Gastroesophageal sphincter (tissue), 4 donors: ENCODE results near the gene ARL17B. TPM values are rescaled to one million over a fixed set of nuclear protein-coding genes. Genes with fewer than 3 reads are reported as not detected.
A peak's percentile ranks its signal among the peaks of the same experiment; 100 is the strongest.
"Not testable (repeated sequence)": the region's sequence is repeated elsewhere in the genome, so short reads cannot be mapped to it uniquely, and the experiment has no call there.

Experiments used
- ATAC-seq: fragments of 150-250 bp; one replicate; pipeline ENCODE4 v1.9.1; 2016; ENCODE audit warnings: mild to moderate bottlenecking, moderate library complexity
- H3K27ac ChIP-seq, 4 donors: fragments of 200-600 bp; sonication (generic) in 3 of 4; 1 replicate in 3 of 4; 2 replicates in 1 of 4; pipeline ENCODE4 v1.5.1; 2016 to 2019
- H3K27me3 ChIP-seq: fragments of 200-600 bp; sonication (generic); one replicate; pipeline ENCODE4 v1.5.1; 2019
- H3K36me3 ChIP-seq, 2 donors: fragments of 200-600 bp; sonication (generic); one replicate each; pipeline ENCODE4 v1.5.1; 2019; ENCODE audit warnings: control low read depth in 1 of 2
- H3K4me1 ChIP-seq, 3 donors: fragments of 200-600 bp; sonication (generic); 1 replicate in 2 of 3; 2 replicates in 1 of 3; pipeline ENCODE4 v1.5.1; 2016 to 2019; ENCODE audit warnings: control low read depth in 2 of 3
- H3K4me3 ChIP-seq, 2 donors: fragments of 200-600 bp; sonication (generic); one replicate each; pipeline ENCODE4 v1.5.1; 2019; ENCODE audit warnings: mild to moderate bottlenecking in 1 of 2, moderate library complexity in 1 of 2
- H3K9me3 ChIP-seq, 3 donors: fragments of 200-600 bp; sonication (generic); one replicate each; pipeline ENCODE4 v1.5.1; 2017 to 2019; ENCODE audit warnings: control low read depth in 2 of 3
- WGBS, 2 donors: methylation state at CpG; one replicate each; pipeline ENCODE4 v1.1.5; 2018; ENCODE audit warnings: low coverage in 1 of 2; 5-methylcytosine and 5-hydroxymethylcytosine counted together
- total RNA-seq, 4 donors: library from RNA; depleted of rRNA; stranded (reverse); fragments of >200 nt; gene quantifications; one replicate each; pipeline ENCODE4 v1.1.0, GENCODE V29; 2016
- TF ChIP-seq, protein P1 (sequence below), 4 experiments: fragments of 200-600 bp in 2 of 4; fragments of 450-650 bp in 2 of 4; sonication (generic) in 1 of 4; IDR thresholded peaks; one replicate each; pipeline ENCODE4 v1.5.1; 2017 to 2019; ENCODE audit warnings: antibody characterized with exemption in 4 of 4, mild to moderate bottlenecking in 2 of 4, moderate library complexity in 2 of 4

Gene ARL17B
- total RNA-seq, 4 donors from 2014 or later, result 8.9 to 42.5 (median 15.4) TPM

DNA sequence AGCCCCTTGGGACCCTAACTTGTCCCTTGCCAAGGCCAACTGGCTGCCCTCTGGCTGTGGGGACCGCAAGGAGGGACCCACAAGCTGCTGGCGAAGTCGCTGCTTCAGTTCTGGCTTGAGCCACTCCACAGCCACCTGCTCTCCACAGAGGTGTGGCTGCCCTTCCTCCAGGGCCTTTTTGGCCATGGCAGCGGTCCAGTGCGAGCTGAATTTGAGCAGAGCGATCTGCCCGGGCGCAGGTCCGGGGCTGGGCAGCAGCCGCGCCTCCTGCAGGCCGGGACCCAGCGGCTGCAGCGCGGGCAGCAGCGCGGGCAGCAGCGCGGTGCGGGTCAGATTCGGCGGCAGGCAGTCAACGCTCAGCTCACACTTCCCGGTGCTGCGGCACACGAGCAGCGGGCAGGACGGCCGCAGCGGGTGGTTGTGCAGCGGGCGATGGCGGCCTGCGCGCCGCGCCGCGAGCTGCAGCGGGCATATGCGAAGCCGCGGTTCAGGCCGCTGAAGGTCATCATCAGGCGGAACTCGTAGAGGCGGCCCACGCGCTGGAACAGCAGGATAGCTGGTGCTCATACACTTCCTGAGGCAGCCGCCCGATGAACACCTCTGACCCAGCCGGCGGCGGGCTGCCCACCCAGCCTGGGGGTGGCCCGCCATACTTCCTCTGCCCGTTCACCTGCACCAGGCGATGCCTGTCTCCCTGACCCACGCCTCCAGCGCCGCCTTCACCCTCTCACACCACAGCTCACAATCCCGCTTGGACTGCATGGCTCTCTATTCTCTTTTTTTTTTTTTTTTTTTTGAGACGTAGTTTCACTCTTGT is 101.5 kb downstream of the ARL17B start:
- ATAC-seq, result peak; percentile 69
- 4 to 14% methylated on average over 1 to 7 of the region's 62 CpGs for WGBS, 2 donors
- H3K27me3 ChIP-seq, H3K4me1 ChIP-seq, H3K9me3 ChIP-seq, H3K36me3 ChIP-seq: not testable (repeated sequence)
- Histone ChIP-seq H3K4me3 (peak overlapping the region; percentile 28 to 44), H3K27ac (peak overlapping the region in 2 of 4 donors; percentile 14 to 49)
- TF ChIP-seq, protein P1, sequence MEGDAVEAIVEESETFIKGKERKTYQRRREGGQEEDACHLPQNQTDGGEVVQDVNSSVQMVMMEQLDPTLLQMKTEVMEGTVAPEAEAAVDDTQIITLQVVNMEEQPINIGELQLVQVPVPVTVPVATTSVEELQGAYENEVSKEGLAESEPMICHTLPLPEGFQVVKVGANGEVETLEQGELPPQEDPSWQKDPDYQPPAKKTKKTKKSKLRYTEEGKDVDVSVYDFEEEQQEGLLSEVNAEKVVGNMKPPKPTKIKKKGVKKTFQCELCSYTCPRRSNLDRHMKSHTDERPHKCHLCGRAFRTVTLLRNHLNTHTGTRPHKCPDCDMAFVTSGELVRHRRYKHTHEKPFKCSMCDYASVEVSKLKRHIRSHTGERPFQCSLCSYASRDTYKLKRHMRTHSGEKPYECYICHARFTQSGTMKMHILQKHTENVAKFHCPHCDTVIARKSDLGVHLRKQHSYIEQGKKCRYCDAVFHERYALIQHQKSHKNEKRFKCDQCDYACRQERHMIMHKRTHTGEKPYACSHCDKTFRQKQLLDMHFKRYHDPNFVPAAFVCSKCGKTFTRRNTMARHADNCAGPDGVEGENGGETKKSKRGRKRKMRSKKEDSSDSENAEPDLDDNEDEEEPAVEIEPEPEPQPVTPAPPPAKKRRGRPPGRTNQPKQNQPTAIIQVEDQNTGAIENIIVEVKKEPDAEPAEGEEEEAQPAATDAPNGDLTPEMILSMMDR (IDR thresholded peaks at IDR 0.05), result peak in 1 of 4 experiments; percentile 41

DNA sequence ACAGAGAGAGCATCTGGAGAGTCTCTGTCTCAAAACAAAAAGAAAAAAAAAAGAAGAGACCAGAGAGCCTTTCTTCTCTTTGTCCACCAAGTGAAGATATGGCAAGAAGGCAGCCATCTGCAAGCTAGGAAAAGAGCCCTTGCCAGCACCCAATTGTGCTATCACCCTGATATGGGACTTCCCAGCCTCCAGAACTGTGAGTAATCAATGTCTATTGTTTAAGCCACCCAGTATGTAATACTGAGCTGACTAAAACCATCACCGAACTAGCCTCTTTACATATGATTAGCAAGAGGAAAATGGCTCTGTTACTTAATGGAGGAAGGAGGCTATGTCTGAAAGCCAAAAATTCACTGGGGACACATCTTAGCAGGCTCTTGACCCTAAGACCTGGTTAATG is 105.2 kb downstream of the ARL17B start:
- not testable (repeated sequence) for H3K36me3 ChIP-seq, ATAC-seq
- WGBS, 2 donors, result 100% methylated on average over 1 of the region's 1 CpG; no CpG with 5 or more reads in 1 of the 2 donors

GRCh38 chr17:46254215-46254614 is 107.4 kb downstream of the ARL17B start:
- not testable (repeated sequence) for H3K36me3 ChIP-seq, H3K27me3 ChIP-seq, H3K4me3 ChIP-seq, H3K27ac ChIP-seq, ATAC-seq, H3K9me3 ChIP-seq, H3K4me1 ChIP-seq
- WGBS, 2 donors, result 87 to 100% methylated on average over 2 to 3 of the region's 6 CpGs

More for the DNA sequence above, 105.2 kb downstream of the ARL17B start:
- H3K4me1 ChIP-seq, H3K9me3 ChIP-seq, H3K27me3 ChIP-seq, H3K27ac ChIP-seq, H3K4me3 ChIP-seq: not testable (repeated sequence)

GRCh38 chr17:46253722-46254121 is 107.8 kb downstream of the ARL17B start:
- 30 to 44% methylated on average over 2 to 6 of the region's 8 CpGs for whole genome bisulfite sequencing, 2 donors
- ATAC-seq, H3K9me3 ChIP-seq, H3K27ac ChIP-seq, H3K27me3 ChIP-seq, H3K4me3 ChIP-seq, H3K4me1 ChIP-seq, H3K36me3 ChIP-seq: not testable (repeated sequence)
- TF ChIP-seq, protein P1 (IDR thresholded peaks at IDR 0.05), result peak; percentile 16 to 67 (median 38)

DNA sequence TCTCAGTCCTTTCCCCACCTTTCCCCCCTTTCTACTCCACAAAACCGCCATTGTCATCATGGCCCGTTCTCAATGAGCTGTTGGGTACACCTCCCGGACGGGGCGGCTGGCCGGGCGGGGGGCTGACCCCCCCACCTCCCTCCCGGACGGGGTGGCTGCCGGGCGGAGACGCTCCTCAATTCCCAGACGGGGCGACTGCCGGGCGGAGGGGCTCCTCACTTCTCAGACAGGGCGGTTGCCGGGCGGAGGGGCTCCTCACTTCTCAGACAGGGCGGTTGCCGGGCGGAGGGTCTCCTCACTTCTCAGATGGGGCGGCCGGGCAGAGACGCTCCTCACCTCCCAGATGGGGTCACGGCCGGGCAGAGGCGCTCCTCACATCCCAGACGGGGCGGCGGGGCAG is 108.8 kb downstream of the ARL17B start:
- not testable (repeated sequence) for H3K27ac ChIP-seq, H3K4me1 ChIP-seq, H3K9me3 ChIP-seq, H3K4me3 ChIP-seq, H3K36me3 ChIP-seq, ATAC-seq, H3K27me3 ChIP-seq
- WGBS, 2 donors, result 100% methylated on average over 1 of the region's 31 CpGs; no CpG with 5 or more reads in 1 of the 2 donors

DNA sequence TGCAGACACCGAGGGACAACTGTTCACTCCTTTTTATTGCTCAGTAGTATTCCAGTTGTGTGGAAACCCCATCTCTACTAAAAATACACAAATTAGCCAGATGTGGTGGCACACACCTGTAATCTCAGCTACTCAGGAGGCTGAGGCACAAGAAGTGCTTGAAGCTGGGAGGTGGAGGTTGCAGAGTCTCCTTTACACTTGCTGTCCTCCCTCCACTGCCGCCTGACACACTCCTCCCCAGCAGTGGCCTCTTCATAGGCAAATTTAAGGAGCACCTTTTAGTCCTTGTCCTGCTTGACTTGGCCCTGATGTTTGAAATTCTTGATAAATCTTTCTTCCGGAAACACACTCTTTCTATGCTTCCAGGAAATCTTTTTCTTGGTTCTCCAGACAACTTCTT is 112.4 kb downstream of the ARL17B start:
- not testable (repeated sequence) for H3K36me3 ChIP-seq, H3K4me1 ChIP-seq, H3K4me3 ChIP-seq, H3K27ac ChIP-seq, ATAC-seq, H3K9me3 ChIP-seq, H3K27me3 ChIP-seq
- WGBS, 2 donors, result 86 to 89% methylated on average over 1 to 3 of the region's 3 CpGs

- not testable (repeated sequence) for H3K4me1 ChIP-seq, H3K9me3 ChIP-seq, H3K27me3 ChIP-seq, H3K4me3 ChIP-seq, H3K27ac ChIP-seq, H3K36me3 ChIP-seq, ATAC-seq
- no CpG with 5 or more reads among the region's 14 CpGs for WGBS, 2 donors
These were observed 116.4 kb downstream of the ARL17B start for GRCh38 chr17:46244949-46245768.

DNA sequence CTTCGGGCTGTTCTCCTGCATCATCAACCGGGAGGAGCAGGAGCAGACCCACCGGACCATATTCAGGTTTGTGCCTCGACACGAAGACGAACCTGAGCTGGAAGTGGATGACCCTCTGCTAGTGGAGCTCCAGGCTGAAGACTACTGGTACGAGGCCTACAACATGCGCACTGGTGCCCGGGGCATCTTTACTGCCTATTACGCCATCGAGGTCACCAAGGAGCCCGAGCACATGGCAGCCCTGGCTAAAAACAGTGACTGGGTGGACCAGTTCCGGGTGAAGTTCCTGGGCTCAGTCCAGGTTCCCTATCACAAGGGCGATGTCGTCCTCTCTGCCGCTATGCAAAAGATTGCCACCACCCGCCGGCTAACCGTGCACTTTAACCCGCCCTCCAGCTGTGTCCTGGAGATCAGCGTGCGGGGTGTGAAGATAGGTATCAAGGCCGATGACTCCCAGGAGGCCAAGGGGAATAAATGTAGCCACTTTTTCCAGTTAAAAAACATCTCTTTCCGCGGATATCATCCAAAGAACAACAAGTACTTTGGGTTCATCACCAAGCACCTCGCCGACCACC is 117.1 kb downstream of the ARL17B start:
- no CpG with 5 or more reads among the region's 27 CpGs for WGBS, 2 donors
- H3K27me3 ChIP-seq, H3K27ac ChIP-seq, H3K4me3 ChIP-seq, ATAC-seq, H3K9me3 ChIP-seq, H3K36me3 ChIP-seq, H3K4me1 ChIP-seq: not testable (repeated sequence)

DNA sequence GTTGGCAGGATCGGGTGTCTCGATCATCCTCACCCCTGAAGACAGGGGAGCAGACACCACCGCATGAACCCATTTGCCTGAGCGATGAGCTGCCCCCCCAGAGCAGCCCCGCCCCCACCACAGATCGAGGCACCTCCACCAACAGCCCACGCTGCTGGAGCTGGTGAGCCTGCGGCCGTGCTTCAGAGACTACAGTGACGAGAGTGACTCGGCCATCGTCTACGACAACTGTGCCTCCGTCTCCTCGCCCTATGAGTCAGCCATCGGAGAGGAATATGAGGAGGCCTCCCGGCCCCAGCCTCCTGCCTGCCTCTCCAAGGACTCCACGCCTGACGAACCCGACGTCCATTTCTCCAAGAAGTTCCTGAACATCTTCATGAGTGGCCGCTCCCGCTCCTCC is 117.6 kb downstream of the ARL17B start:
- not testable (repeated sequence) for ATAC-seq, H3K27ac ChIP-seq, H3K4me1 ChIP-seq, H3K4me3 ChIP-seq, H3K27me3 ChIP-seq, H3K9me3 ChIP-seq, H3K36me3 ChIP-seq
- WGBS, 2 donors, result no CpG with 5 or more reads among the region's 23 CpGs

GRCh38 chr17:46243505-46243904 is 118.1 kb downstream of the ARL17B start:
- peak overlapping the region in 1 of 2 donors; percentile 29 for H3K4me3 ChIP-seq
- H3K4me1 ChIP-seq, H3K27ac ChIP-seq, H3K9me3 ChIP-seq, H3K36me3 ChIP-seq, H3K27me3 ChIP-seq, ATAC-seq: not testable (repeated sequence)
- WGBS, 2 donors, result no CpG with 5 or more reads among the region's 38 CpGs

GRCh38 chr17:46231359-46231758 is 130.2 kb downstream of the ARL17B start:
- not testable (repeated sequence) for ATAC-seq

More at GRCh38 chr17:46231359-46231758, 130.2 kb downstream of the ARL17B start:
- H3K36me3 ChIP-seq, H3K4me1 ChIP-seq, H3K9me3 ChIP-seq, H3K27ac ChIP-seq, H3K4me3 ChIP-seq, H3K27me3 ChIP-seq: not testable (repeated sequence)
- 60 to 100% methylated on average over 1 of the region's 8 CpGs for WGBS, 2 donors
